ENCODE measurements around the gene CTRB2.

The CTRB2 gene

GRCh38 chr16:75172578-75172977 lies 34.4 kb downstream of the CTRB2 start:
- TF ChIP-seq CTCF (IDR thresholded peaks at IDR 0.05; ENCODE audit: control extremely low read depth, extremely low read depth, low read depth, missing control alignments), result no peak
- ChIA-PET CTCF (interaction anchor here (2.5 kb wide), 1 partner anchor 26 kb away, joined by 7 read pairs; no protein-coding TSS in a partner anchor), POLR2A (no interaction called here)
- DNase-seq (ENCODE audit: extremely low spot score), result no peak

DNA sequence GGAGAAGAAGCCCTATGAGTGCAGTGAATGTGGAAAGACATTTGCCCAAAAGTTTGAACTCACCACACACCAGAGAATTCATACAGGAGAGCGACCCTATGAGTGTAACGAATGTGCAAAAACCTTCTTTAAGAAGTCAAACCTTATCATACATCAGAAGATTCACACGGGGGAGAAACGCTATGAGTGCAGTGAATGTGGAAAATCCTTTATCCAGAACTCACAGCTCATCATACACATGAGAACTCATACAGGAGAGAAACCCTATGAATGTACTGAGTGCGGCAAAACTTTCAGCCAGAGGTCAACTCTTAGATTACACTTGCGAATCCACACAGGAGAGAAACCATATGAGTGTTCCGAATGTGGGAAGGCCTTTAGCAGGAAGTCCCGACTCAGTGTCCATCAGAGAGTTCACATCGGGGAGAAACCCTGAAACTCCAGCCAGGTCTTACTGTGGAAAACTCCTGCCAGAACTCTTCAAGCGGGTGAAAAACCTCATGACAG lies 37.0 kb downstream of the CTRB2 start:
- ChIA-PET CTCF (no interaction called here), POLR2A (no interaction called here)
- no peak for TF ChIP-seq CTCF (IDR thresholded peaks at IDR 0.05; ENCODE audit: control extremely low read depth, extremely low read depth, low read depth, missing control alignments)
- no peak for DNase-seq (ENCODE audit: extremely low spot score)

- no peak for DNase-seq (ENCODE audit: extremely low spot score)
- TF ChIP-seq CTCF (IDR thresholded peaks at IDR 0.05; ENCODE audit: control extremely low read depth, extremely low read depth, low read depth, missing control alignments), result no peak
- ChIA-PET POLR2A (no interaction called here), CTCF (interaction anchor here (0.8 kb wide), 1 partner anchor 17 kb away, joined by 3 read pairs; no protein-coding TSS in a partner anchor)
These were observed 46.6 kb downstream of the CTRB2 start for GRCh38 chr16:75160386-75160785.
